Measurements from ENCODE around the gene NIN. TPM values are rescaled to one million over a fixed set of nuclear protein-coding genes. Genes with fewer than 3 reads are reported as not detected.

NIN gene
- total and polyA plus RNA-seq, 2 of the 4 experiments (the other 2 are of a cell fraction): 15.2 to 98.4 TPM

DNA sequence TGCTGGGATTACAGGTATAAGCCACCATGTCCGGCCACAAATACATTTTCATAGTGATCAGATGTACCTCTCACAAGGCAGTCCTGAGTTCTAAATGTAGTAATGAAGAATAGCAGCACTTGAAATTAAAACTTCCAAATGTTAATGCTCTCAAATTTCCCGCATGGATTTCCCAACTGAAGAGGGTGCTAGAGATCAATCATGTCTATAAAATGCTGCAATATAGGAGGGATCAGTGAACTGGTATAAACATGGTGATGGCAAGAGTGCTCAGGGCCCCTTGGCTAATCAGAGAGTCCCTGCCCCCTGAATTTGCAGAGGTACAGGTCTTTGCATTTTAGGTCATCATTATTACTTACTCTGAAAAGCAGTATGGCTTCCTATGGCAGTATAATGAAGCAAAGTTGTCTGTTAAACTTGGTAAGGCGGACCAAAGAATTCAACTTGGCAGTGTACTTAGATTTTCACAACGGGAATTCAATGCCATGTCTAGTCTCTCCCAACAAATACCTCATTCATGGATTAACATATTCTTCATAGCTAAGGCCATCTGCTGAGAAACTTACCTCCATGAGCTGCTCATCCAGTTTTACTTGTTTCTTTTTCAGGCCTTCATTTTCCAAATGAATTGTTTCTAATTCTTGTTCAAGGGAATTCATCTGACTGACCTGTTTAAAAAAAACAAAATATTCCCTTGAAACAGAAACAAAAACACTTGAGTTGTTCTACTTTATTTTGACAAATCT, 95.8 kb downstream of the NIN start:
- Histone ChIP-seq H3K18ac (ENCODE audit: low read depth, low read length) (no peak overlapping the region), H2BK120ac (ENCODE audit: low read depth, low read length) (no peak overlapping the region), H4K20me1 (ENCODE audit: insufficient read depth, low read length) (no peaks in the 10 kb centered on the region), H3K36me3 (ENCODE audit: control insufficient read depth, insufficient read depth, low read length) (peaks cover 29% of the 10 kb centered on the region), H4K91ac (ENCODE audit: insufficient read depth, low read depth, low read length) (no peak overlapping the region), H2AK9ac (replicated peaks; ENCODE audit: low read depth, low read length, poor library complexity) (no peak overlapping the region), H3K9me1 (ENCODE audit: insufficient read depth, low read length) (peaks cover 2% of the 10 kb centered on the region), H3K79me1 (ENCODE audit: low read depth in 1 of 2, low read length in 2 of 2) (peaks cover 2 to 3% of the 10 kb centered on the region in 2 experiments; a peak in 2 of 4 replicates), H2BK15ac (ENCODE audit: low read depth, low read length) (no peak overlapping the region), H3K9ac (ENCODE audit: low read depth, low read length) (no peak overlapping the region), H3K4me3 (ENCODE audit: insufficient read depth, low read depth, low read length) (no peak overlapping the region), H3K4me1 (ENCODE audit: control insufficient read depth, insufficient read depth, low read length) (no peaks in the 10 kb centered on the region), H3K23ac (ENCODE audit: low read depth, low read length) (no peak overlapping the region), H3K14ac (replicated peaks; ENCODE audit: low read depth, low read length) (no peak overlapping the region), H3K4me2 (ENCODE audit: low read depth, low read length) (no peak overlapping the region), H2AK5ac (ENCODE audit: low read depth, low read length) (no peak overlapping the region), H3K56ac (ENCODE audit: extremely low read depth, insufficient read depth, low read length) (no peak overlapping the region), H2BK20ac (ENCODE audit: low read depth, low read length) (no peak overlapping the region), H3K27me3 (ENCODE audit: control insufficient read depth, insufficient read depth, low read length) (no peaks in the 10 kb centered on the region), H3K27ac (ENCODE audit: insufficient read depth, low read length) (no peak overlapping the region), H3K4ac (ENCODE audit: low read depth, low read length) (no peak overlapping the region), H3K9me3 (ENCODE audit: control insufficient read depth, insufficient read depth, low read length) (no peaks in the 10 kb centered on the region), H4K5ac (ENCODE audit: low read depth, low read length) (no peak overlapping the region), H4K8ac (ENCODE audit: low read depth in 2 of 2, low read length in 2 of 2) (no peak overlapping the region), H2AFZ (replicated peaks; ENCODE audit: low read length, poor library complexity) (no peak overlapping the region), H2BK5ac (ENCODE audit: low read depth, low read length, poor library complexity, severe bottlenecking) (no peak overlapping the region)
- POLR2A ChIA-PET (ENCODE audit: unreplicated experiment): no interaction called here
- intact Hi-C loops (cut with micrococcal nuclease): loop anchor here (5.0 kb wide), 1 partner anchor 68 kb away; the partner anchor contains the start of gene SAV1
- in situ Hi-C loops (cut with MboI; ENCODE audit: low sequenced_read_pairs): no loop called here
- WGBS, 2 experiments (ENCODE audit: extremely low coverage in 2 of 2, insufficient read length in 1 of 2): no CpG with 5 or more reads among the region's 4 CpGs
- CTCF ChIA-PET: no interaction called here
- DNase-seq (no peak), ATAC-seq (ENCODE audit: low read depth) (no peak)
- dilution Hi-C loops (cut with HindIII; ENCODE audit: low sequenced_read_pairs, unreplicated experiment): no loop called here
- no peak for TF ChIP-seq CEBPB (IDR thresholded peaks at IDR 0.05; ENCODE audit: low read depth, low read length)
- TF ChIP-seq, protein P1, sequence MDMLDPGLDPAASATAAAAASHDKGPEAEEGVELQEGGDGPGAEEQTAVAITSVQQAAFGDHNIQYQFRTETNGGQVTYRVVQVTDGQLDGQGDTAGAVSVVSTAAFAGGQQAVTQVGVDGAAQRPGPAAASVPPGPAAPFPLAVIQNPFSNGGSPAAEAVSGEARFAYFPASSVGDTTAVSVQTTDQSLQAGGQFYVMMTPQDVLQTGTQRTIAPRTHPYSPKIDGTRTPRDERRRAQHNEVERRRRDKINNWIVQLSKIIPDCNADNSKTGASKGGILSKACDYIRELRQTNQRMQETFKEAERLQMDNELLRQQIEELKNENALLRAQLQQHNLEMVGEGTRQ (IDR thresholded peaks at IDR 0.05; ENCODE audit: low read depth, low read length): no peak
- TF ChIP-seq CHD1 (IDR thresholded peaks at IDR 0.05; ENCODE audit: low read depth, low read length): no peak
- TF ChIP-seq POLR2A (IDR thresholded peaks at IDR 0.05; ENCODE audit: low read depth, low read length): no peak
- no peak for TF ChIP-seq RAD21 (IDR thresholded peaks at IDR 0.05; ENCODE audit: low read length)
- no peak for TF ChIP-seq SMC3 (IDR thresholded peaks at IDR 0.05; ENCODE audit: low read depth, low read length)
- TF ChIP-seq MAFK (IDR thresholded peaks at IDR 0.05; ENCODE audit: low read depth, low read length): no peak
- TF ChIP-seq, protein P2, sequence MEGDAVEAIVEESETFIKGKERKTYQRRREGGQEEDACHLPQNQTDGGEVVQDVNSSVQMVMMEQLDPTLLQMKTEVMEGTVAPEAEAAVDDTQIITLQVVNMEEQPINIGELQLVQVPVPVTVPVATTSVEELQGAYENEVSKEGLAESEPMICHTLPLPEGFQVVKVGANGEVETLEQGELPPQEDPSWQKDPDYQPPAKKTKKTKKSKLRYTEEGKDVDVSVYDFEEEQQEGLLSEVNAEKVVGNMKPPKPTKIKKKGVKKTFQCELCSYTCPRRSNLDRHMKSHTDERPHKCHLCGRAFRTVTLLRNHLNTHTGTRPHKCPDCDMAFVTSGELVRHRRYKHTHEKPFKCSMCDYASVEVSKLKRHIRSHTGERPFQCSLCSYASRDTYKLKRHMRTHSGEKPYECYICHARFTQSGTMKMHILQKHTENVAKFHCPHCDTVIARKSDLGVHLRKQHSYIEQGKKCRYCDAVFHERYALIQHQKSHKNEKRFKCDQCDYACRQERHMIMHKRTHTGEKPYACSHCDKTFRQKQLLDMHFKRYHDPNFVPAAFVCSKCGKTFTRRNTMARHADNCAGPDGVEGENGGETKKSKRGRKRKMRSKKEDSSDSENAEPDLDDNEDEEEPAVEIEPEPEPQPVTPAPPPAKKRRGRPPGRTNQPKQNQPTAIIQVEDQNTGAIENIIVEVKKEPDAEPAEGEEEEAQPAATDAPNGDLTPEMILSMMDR (conservative IDR thresholded peaks at IDR 0.05; ENCODE audit: low read depth, low read length): no peak
- TF ChIP-seq, protein P3, sequence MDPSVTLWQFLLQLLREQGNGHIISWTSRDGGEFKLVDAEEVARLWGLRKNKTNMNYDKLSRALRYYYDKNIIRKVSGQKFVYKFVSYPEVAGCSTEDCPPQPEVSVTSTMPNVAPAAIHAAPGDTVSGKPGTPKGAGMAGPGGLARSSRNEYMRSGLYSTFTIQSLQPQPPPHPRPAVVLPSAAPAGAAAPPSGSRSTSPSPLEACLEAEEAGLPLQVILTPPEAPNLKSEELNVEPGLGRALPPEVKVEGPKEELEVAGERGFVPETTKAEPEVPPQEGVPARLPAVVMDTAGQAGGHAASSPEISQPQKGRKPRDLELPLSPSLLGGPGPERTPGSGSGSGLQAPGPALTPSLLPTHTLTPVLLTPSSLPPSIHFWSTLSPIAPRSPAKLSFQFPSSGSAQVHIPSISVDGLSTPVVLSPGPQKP (IDR thresholded peaks at IDR 0.05; ENCODE audit: borderline replicate concordance, low read depth, low read length): no peak
- TF ChIP-seq RCOR1 (IDR thresholded peaks at IDR 0.05; ENCODE audit: insufficient replicate concordance, low read length): no peak
- TF ChIP-seq RFX5 (IDR thresholded peaks at IDR 0.05; ENCODE audit: low read depth, low read length): no peak
- no peak for TF ChIP-seq BHLHE40 (IDR thresholded peaks at IDR 0.05; ENCODE audit: low read depth, low read length)
- no peak for TF ChIP-seq FOS (IDR thresholded peaks at IDR 0.05; ENCODE audit: low read depth, low read length)
- no peak for TF ChIP-seq MXI1 (IDR thresholded peaks at IDR 0.05; ENCODE audit: borderline replicate concordance, low read depth, low read length)
- no peak for TF ChIP-seq MAZ (IDR thresholded peaks at IDR 0.05; ENCODE audit: borderline replicate concordance, low read depth, low read length)
- BruUV-seq (replicated peaks): no TSS peak
